Suppressor macrophage treated with lipopolysaccharide for 4 hours (primary cell): ENCODE results near the gene NRDC.
"Not testable (repeated sequence)": the region's sequence is repeated elsewhere in the genome, so short reads cannot be mapped to it uniquely, and the experiment has no call there.

Experiments used
- DNase-seq: peaks from one replicate; pipeline ENCODE4 v3.0.0-alpha.2; 2020

Gene NRDC

DNA sequence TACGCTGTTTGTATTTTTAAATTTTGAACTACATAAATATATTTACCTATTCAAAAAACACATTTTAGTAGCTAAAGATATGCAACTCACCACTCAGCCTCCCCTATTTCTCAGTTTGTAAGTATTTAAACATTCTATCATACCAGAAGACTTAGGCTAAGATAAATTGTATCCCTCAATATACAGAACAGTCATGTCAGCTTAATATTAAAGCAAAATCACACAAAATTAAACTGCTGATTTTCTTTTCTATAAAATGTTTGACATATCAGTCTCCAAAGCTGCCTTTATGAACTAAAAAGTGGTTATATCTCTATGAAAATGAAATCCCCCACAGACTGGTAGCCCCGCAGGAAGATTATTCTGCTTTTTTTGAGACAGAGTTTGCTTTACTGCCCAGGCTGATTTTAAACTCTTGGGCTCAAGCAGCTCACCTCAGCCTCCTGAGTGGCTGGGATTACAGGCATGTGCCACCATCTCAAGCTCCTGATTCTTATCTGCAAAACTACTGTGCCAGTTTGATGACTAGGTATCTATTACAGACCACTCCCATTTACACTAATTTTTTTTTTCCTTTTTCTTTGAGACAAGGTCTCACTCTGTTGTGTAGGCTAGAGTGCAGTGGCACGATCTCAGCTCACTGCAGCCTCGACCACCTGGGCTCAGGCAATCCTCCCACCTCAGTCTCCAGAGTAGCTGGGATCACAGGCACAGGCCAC lies 37.6 kb downstream of the NRDC start:
- DNase-seq, result no peak

DNA sequence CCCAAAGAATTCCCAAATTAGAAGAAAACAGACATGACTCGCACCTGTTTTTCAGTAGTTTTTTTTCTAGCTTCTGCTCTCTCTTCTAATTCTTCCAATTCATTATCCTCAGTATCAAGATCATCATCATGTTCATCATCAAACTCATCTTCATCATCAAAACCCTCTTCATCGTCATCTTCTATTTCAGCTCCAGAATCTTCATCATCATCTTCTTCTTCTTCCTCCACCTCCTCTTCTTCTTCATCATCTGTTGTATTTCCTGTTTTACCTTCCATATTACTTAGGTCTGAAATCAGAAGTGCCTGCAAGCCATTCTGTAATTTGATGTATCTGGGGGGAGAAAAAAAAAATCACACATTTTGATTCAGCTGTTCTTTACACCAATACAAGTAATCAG lies 38.3 kb downstream of the NRDC start:
- no peak for DNase-seq

- DNase-seq, result no peak
Observed at GRCh38 chr1:51839094-51839493, 39.4 kb downstream of the NRDC start.

GRCh38 chr1:51837243-51837642 lies 41.3 kb downstream of the NRDC start:
- DNase-seq, result no peak

DNA sequence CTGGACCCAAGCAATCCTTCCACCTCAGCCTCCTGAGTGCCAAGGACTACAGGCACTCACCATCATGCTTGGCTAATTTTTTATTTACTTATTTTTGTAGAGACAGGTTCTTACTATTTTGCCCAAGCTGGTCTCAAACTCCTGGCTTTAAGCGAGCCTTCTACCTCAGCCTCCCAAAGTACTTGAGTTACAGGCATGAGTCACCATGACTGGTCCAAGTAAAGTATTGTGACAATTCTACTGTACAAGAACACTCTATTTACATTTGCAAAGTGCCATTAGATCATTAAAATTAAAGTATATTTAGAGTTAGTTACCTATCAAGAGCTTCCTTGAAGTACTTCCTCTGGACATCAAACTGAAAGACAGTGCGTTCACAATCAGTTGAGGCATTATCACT lies 44.8 kb downstream of the NRDC start:
- no peak for DNase-seq

- DNase-seq, result no peak
Observed at GRCh38 chr1:51829058-51829457, 49.5 kb downstream of the NRDC start.

DNA sequence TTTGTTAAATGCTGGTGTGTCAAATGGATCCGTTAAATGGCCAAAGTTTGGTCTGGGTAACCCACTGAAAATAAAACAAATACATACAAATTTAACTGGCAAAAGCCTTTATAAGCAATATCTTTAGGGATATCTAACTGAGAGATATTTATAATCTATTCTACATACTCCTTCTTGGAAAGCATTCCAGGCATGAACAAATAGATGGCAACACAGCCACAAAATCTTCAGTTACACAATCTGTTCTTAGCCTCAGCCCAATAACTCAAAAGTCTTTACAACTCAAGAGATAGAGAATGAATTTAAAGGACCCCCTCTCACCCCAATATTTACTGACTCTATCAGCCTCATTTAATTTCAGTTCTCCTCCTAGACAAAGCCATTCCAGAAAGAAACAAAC lies 58.7 kb downstream of the NRDC start:
- DNase-seq, result no peak

DNA sequence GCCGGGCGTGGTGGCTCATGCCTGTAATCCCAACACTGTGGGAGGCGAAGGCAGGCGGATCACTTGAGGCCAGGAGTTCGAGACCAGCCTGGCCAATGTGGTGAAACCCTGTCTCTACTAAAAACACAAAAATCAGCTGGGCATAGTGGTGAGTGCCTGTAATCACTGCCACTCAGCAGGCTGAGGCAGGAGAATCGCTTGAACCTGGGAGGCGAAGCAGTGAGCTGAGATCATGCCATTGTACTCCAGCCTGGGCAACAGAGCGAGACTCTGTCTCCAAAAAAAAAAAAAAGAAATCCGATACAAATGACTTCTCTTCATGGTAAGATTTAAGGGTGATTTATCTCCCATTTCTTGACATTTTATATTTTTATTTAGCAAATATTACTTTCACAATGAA lies 59.5 kb downstream of the NRDC start:
- not testable (repeated sequence) for DNase-seq

- no peak for DNase-seq
Observed at GRCh38 chr1:51818487-51818886, 60.0 kb downstream of the NRDC start.

GRCh38 chr1:51814513-51814912 lies 64.0 kb downstream of the NRDC start:
- DNase-seq, result no peak

GRCh38 chr1:51799372-51799771 lies 79.2 kb downstream of the NRDC start:
- DNase-seq, result no peak

DNA sequence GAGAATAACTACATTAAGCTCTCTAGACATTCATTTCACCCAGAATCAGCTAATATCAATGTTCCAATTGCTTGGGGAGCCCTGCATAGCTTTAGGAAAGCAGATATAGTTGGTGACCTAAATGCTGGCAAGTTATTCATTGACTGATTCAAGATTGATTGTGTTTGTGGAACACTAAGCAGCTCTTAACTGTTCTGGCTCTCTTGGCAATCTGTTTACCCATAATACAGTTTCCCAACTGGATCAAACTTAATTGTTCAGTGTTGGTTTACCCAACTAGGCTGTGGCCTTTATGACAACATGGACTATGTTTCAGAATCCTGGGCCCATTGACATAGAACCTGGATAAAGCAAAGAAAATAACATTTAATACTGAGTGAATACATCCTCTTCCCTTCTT lies 83.7 kb downstream of the NRDC start:
- no peak for DNase-seq

DNA sequence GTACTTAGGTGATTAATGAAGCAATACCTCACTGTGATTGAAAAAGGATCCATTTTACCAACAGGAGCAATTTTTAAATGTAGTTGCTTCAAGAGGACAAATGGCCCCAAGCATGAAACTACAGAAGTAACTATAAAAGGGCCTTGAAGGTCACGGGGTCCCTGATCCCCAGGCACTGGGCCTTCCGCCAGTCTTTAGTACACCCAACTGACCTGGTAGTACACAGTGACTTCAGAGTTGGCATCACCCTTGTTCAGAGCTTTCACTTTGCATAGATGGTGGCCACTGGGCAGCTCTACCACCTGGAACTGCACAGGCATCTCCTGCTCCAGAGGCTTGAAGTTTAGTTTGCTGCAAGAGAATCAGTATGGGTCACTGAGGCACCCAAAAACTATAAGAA lies 84.3 kb downstream of the NRDC start:
- DNase-seq, result no peak

- DNase-seq, result peak; percentile 74
Observed at GRCh38 chr1:51792864-51793263, 85.7 kb downstream of the NRDC start.

- DNase-seq, result no peak
Observed at GRCh38 chr1:51791888-51792287, 86.6 kb downstream of the NRDC start.

DNA sequence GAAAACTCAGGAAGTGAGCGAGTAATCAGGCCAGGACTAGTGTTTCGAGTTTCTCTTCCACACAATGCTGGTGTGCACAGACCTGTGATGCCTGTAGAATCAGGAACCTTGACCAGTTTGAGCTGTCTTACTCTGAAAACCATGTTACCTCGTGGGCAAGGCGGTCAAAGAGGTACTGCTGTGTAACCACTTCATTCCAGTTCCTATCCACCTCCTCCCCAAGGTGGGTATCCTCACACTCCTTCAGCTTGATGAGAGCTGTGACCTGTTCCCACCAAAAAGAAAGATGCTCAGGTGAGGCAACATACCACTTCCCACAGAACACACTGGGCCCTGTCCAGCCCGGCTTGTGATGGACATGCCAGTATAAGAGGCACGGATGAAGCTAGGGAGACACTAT lies 88.1 kb downstream of the NRDC start:
- no peak for DNase-seq

GRCh38 chr1:51789342-51789741 lies 89.2 kb downstream of the NRDC start:
- DNase-seq, result no peak

- DNase-seq, result no peak
Observed at GRCh38 chr1:51788938-51789337, 89.6 kb downstream of the NRDC start.

GRCh38 chr1:51784997-51785421 lies 93.5 kb downstream of the NRDC start:
- DNase-seq, result no peak

DNA sequence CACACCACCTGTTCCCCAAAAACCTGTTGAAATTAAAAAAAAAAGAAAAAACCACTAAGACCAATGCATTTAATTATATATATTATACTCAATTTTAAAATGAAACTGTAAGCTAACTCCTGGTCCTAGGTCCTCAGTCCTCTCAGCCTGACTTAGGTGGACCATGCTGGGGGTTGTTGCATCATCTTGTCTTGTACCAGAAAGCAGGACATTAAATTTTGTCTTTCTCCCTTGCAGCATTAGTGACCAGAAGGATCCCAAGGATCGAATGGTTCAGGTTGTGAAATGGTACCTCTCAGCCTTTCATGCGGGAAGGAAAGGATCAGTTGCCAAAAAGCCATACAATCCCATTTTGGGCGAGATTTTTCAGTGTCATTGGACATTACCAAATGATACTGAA lies 97.6 kb downstream of the NRDC start:
- no peak for DNase-seq

GRCh38 chr1:51776408-51776807 lies 102.1 kb downstream of the NRDC start:
- DNase-seq, result peak; percentile 16

DNA sequence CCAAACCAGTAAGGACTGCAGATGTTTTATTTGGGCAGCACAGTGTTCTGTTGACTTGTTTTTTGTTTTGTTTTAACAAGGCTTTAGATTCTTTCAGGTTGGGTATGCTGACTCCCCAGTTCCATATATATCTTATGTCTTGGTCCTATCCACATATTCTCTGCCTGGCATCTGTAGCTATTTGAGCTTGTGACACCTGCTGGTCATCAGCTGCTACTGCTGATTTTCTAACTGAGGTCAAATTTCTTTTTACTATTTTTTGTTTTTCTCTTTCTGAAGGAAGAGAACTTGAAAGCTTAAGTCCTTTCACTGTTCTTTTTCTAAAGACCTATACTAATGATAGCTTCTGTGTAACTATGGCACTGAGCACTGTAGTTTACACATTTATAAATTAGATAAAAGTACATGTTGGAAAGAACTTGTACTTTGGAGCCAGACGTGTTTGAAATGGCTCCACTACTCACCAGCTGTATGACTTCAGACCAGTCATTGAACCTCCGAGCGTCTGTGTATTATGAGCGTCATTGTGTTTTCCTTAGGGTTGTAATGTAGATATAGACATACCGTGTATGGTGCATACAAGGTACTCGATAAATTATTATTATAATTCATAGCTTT lies 109.4 kb downstream of the NRDC start:
- DNase-seq, result peak; percentile 56

GRCh38 chr1:51761351-51761750 lies 117.2 kb downstream of the NRDC start:
- no peak for DNase-seq

GRCh38 chr1:51760872-51761271 lies 117.7 kb downstream of the NRDC start:
- DNase-seq, result no peak

- DNase-seq, result no peak
Observed at GRCh38 chr1:51758310-51758709, 120.2 kb downstream of the NRDC start.
